ENCODE results near the gene EFCAB13.

The EFCAB13 gene

GRCh38 chr17:47318197-47318918 lies 5.4 kb upstream of the EFCAB13 start:
- peak overlapping the region; percentile 39 for H3K4me2 ChIP-seq

GRCh38 chr17:47320879-47321502 lies 2.8 kb upstream of the EFCAB13 start:
- Histone ChIP-seq H3K9me3 (peaks cover 27% of the 10 kb centered on the region), H3K4me1 (peaks cover 28% of the 10 kb centered on the region)

More at GRCh38 chr17:47318197-47318918, 5.4 kb upstream of the EFCAB13 start:
- Histone ChIP-seq H3K27ac (no peak overlapping the region), H3K4me3 (no peak overlapping the region), H4K20me1 (no peaks in the 10 kb centered on the region), H3K9me3 (peaks cover 27% of the 10 kb centered on the region), H3K27me3 (no peaks in the 10 kb centered on the region), H3K4me1 (peaks cover 27% of the 10 kb centered on the region), H3K36me3 (no peaks in the 10 kb centered on the region), H3K9ac (no peak overlapping the region)
- TF ChIP-seq Cebpa-rat (IDR thresholded peaks at IDR 0.05), result no peak

GRCh38 chr17:47324224-47325020 lies 667 bp downstream of the EFCAB13 start:
- peak overlapping the region; percentile 76 for H3K4me3 ChIP-seq
- H4K20me1 ChIP-seq, result no peaks in the 10 kb centered on the region
- H3K9ac ChIP-seq, result peak overlapping the region; percentile 85
- peaks cover 13% of the 10 kb centered on the region for H3K4me1 ChIP-seq
- no peaks in the 10 kb centered on the region for H3K36me3 ChIP-seq
- peaks cover 17% of the 10 kb centered on the region for H3K9me3 ChIP-seq
- no peaks in the 10 kb centered on the region for H3K27me3 ChIP-seq
- H3K4me2 ChIP-seq, result peak overlapping the region; percentile 96
- TF ChIP-seq Cebpa-rat (IDR thresholded peaks at IDR 0.05), result no peak
- H3K27ac ChIP-seq, result peak overlapping the region; percentile 92

More at GRCh38 chr17:47320879-47321502, 2.8 kb upstream of the EFCAB13 start:
- Histone ChIP-seq H3K27ac (no peak overlapping the region), H3K27me3 (no peaks in the 10 kb centered on the region), H3K4me3 (no peak overlapping the region), H3K4me2 (no peak overlapping the region), H4K20me1 (no peaks in the 10 kb centered on the region), H3K36me3 (no peaks in the 10 kb centered on the region), H3K9ac (no peak overlapping the region)
- TF ChIP-seq Cebpa-rat (IDR thresholded peaks at IDR 0.05), result no peak

GRCh38 chr17:47325176-47325575 lies 1.4 kb downstream of the EFCAB13 start:
- Histone ChIP-seq H3K9ac (peak overlapping the region; percentile 85), H3K27me3 (no peaks in the 10 kb centered on the region), H4K20me1 (no peaks in the 10 kb centered on the region), H3K4me2 (peak overlapping the region; percentile 96), H3K36me3 (no peaks in the 10 kb centered on the region), H3K4me3 (peak overlapping the region; percentile 76), H3K9me3 (peaks cover 16% of the 10 kb centered on the region), H3K4me1 (peaks cover 13% of the 10 kb centered on the region), H3K27ac (peak overlapping the region; percentile 92)
- TF ChIP-seq Cebpa-rat (IDR thresholded peaks at IDR 0.05), result no peak

- TF ChIP-seq Cebpa-rat (IDR thresholded peaks at IDR 0.05), result no peak
- H3K4me3 ChIP-seq, result no peak overlapping the region
- H3K4me1 ChIP-seq, result peaks cover 12% of the 10 kb centered on the region
- H3K36me3 ChIP-seq, result peaks cover 13% of the 10 kb centered on the region; the same call in 1 of the 2 replicates
- no peaks in the 10 kb centered on the region for H3K27me3 ChIP-seq
- H3K4me2 ChIP-seq, result no peak overlapping the region
- no peaks in the 10 kb centered on the region for H4K20me1 ChIP-seq
- H3K9me3 ChIP-seq, result peaks cover 18% of the 10 kb centered on the region; the same call in 1 of the 2 replicates
- no peak overlapping the region for H3K27ac ChIP-seq
- no peak overlapping the region for H3K9ac ChIP-seq
Observed at GRCh38 chr17:47330548-47330947, 6.8 kb downstream of the EFCAB13 start.

- H3K9me3 ChIP-seq, result peaks cover 18% of the 10 kb centered on the region; the same call in 1 of the 2 replicates
- TF ChIP-seq Cebpa-rat (IDR thresholded peaks at IDR 0.05), result no peak
Observed at GRCh38 chr17:47332287-47332686, 8.5 kb downstream of the EFCAB13 start.

DNA sequence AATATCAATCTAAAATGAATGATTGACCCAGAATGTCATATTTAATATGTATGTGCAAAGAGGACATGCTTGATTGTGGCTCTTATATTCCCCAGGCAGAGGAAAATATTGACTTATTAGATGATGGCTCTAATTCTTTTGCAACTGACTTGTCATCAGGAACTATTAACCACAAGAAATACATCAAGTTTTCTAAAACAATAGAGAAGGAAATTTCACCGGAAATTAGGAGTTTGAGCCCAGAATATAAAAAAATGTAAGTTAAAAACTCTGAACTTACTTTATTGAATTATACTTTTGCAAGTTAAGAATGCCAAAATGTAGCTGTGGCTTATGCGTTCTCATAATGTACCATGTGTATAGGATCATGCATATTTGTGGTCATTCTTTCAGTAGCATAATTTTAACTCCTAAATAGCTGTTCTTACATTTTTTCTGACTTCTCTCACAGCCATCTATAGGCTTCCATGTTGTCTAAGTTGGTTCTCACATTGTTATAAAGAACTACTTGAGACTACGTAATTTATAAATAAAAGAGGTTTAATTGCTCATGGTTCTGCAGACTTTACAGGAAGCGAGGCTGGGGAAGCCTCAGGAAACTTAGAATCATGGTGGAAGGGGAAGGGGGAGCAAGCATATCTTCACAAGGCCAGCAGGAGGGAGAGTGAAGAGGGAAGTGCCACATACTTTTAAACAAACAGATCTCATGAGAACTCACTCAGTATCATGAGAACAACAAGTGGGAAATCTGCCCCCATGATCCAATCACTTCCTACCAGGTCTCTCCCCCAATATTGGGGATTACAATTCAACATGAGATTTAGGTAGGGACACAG lies 11.6 kb downstream of the EFCAB13 start:
- peaks cover 13% of the 10 kb centered on the region; the same call in 1 of the 2 replicates for H3K36me3 ChIP-seq
- H3K4me1 ChIP-seq, result peaks cover 18% of the 10 kb centered on the region
- H3K4me2 ChIP-seq, result peak overlapping the region; percentile 58
- peak overlapping the region; percentile 60 for H3K27ac ChIP-seq
- H3K4me3 ChIP-seq, result no peak overlapping the region
- H4K20me1 ChIP-seq, result no peaks in the 10 kb centered on the region
- H3K9ac ChIP-seq, result no peak overlapping the region
- no peak for TF ChIP-seq Cebpa-rat (IDR thresholded peaks at IDR 0.05)
- no peaks in the 10 kb centered on the region for H3K27me3 ChIP-seq
- peaks cover 18% of the 10 kb centered on the region; the same call in 1 of the 2 replicates for H3K9me3 ChIP-seq

More at GRCh38 chr17:47332287-47332686, 8.5 kb downstream of the EFCAB13 start:
- H3K4me3 ChIP-seq, result no peak overlapping the region
- no peaks in the 10 kb centered on the region for H3K27me3 ChIP-seq
- no peaks in the 10 kb centered on the region for H4K20me1 ChIP-seq
- no peak overlapping the region for H3K9ac ChIP-seq
- H3K36me3 ChIP-seq, result peaks cover 13% of the 10 kb centered on the region; the same call in 1 of the 2 replicates
- no peak overlapping the region for H3K27ac ChIP-seq
- no peak overlapping the region for H3K4me2 ChIP-seq
- peaks cover 18% of the 10 kb centered on the region for H3K4me1 ChIP-seq

GRCh38 chr17:47338026-47338425 lies 14.3 kb downstream of the EFCAB13 start:
- H4K20me1 ChIP-seq, result no peaks in the 10 kb centered on the region
- H3K27ac ChIP-seq, result no peak overlapping the region
- H3K27me3 ChIP-seq, result no peaks in the 10 kb centered on the region
- peaks cover 7% of the 10 kb centered on the region; the same call in 1 of the 2 replicates for H3K36me3 ChIP-seq
- H3K4me2 ChIP-seq, result no peak overlapping the region
- peaks cover 7% of the 10 kb centered on the region; the same call in 1 of the 2 replicates for H3K9me3 ChIP-seq
- no peak overlapping the region for H3K4me3 ChIP-seq
- no peak overlapping the region for H3K9ac ChIP-seq
- no peak for TF ChIP-seq Cebpa-rat (IDR thresholded peaks at IDR 0.05)
- H3K4me1 ChIP-seq, result peaks cover 18% of the 10 kb centered on the region

- Histone ChIP-seq H3K4me3 (no peak overlapping the region), H3K4me2 (no peak overlapping the region), H3K4me1 (no peaks in the 10 kb centered on the region), H3K9me3 (peaks cover 32% of the 10 kb centered on the region), H3K9ac (no peak overlapping the region), H3K27me3 (no peaks in the 10 kb centered on the region), H3K36me3 (peaks cover 12% of the 10 kb centered on the region), H4K20me1 (no peaks in the 10 kb centered on the region), H3K27ac (no peak overlapping the region)
- TF ChIP-seq Cebpa-rat (IDR thresholded peaks at IDR 0.05), result no peak
Observed at GRCh38 chr17:47352848-47353247, 29.1 kb downstream of the EFCAB13 start.

Data from BLaER1 (cell line).